GM21717 (cell line): ENCODE results near the gene SLC25A13.

Experiments
- ATAC-seq: cut with Tn5 transposase; IDR thresholded peaks from one replicate; pipeline ENCODE4 v1.9.1; 2021; ENCODE audit warnings: mild to moderate bottlenecking, moderate library complexity; ENCODE audit not compliant: unreplicated experiment

Gene SLC25A13

GRCh38 chr7:96322847-96323461, 1.1 kb upstream of the SLC25A13 start:
- no peak for ATAC-seq

- no peak for ATAC-seq
Measured at GRCh38 chr7:96322373-96322695, 436 bp upstream of the SLC25A13 start.

GRCh38 chr7:96321031-96321657, 754 bp downstream of the SLC25A13 start:
- ATAC-seq = peak; percentile 60

- ATAC-seq = peak; percentile 54
Measured at GRCh38 chr7:96320442-96320841, 1.5 kb downstream of the SLC25A13 start.

- no peak for ATAC-seq
Measured at GRCh38 chr7:96319439-96319838, 2.5 kb downstream of the SLC25A13 start.

GRCh38 chr7:96316949-96317348, 4.9 kb downstream of the SLC25A13 start:
- no peak for ATAC-seq

GRCh38 chr7:96315125-96315512, 6.8 kb downstream of the SLC25A13 start:
- no peak for ATAC-seq

- ATAC-seq = no peak
Measured at GRCh38 chr7:96314402-96315124, 7.3 kb downstream of the SLC25A13 start.

- no peak for ATAC-seq
Measured at GRCh38 chr7:96313940-96314339, 8.0 kb downstream of the SLC25A13 start.

- ATAC-seq = no peak
Measured at GRCh38 chr7:96312502-96312901, 9.4 kb downstream of the SLC25A13 start.

- ATAC-seq = no peak
Measured at GRCh38 chr7:96311967-96312366, 9.9 kb downstream of the SLC25A13 start.

- ATAC-seq = no peak
Measured at GRCh38 chr7:96310110-96310509, 11.8 kb downstream of the SLC25A13 start.

GRCh38 chr7:96308950-96309263, 13.0 kb downstream of the SLC25A13 start:
- ATAC-seq = no peak

GRCh38 chr7:96308253-96308949, 13.5 kb downstream of the SLC25A13 start:
- no peak for ATAC-seq

GRCh38 chr7:96306385-96307125, 15.3 kb downstream of the SLC25A13 start:
- ATAC-seq = no peak

- no peak for ATAC-seq
Measured at GRCh38 chr7:96305915-96306314, 16.0 kb downstream of the SLC25A13 start.

GRCh38 chr7:96304573-96304972, 17.3 kb downstream of the SLC25A13 start:
- no peak for ATAC-seq

GRCh38 chr7:96303686-96304443, 18.0 kb downstream of the SLC25A13 start:
- no peak for ATAC-seq

- ATAC-seq = no peak
Measured at GRCh38 chr7:96303105-96303685, 18.7 kb downstream of the SLC25A13 start.

GRCh38 chr7:96300986-96301385, 20.9 kb downstream of the SLC25A13 start:
- ATAC-seq = no peak
